Suprapubic skin (tissue), 4 donors: ENCODE measurements around the gene DGCR2. TPM values are rescaled to one million over a fixed set of nuclear protein-coding genes. Genes with fewer than 3 reads are reported as not detected.
A peak's percentile ranks its signal among the peaks of the same experiment; 100 is the strongest.

ENCODE experiments used
- DNase-seq, 2 donors: peaks; one replicate each; pipeline ENCODE4 v3.0.0-alpha.2; 2019; ENCODE audit warnings: low spot score in 2 of 2
- H3K27ac ChIP-seq: fragments of 200-600 bp; sonication (generic); one replicate; pipeline ENCODE4 v1.5.1; 2019
- H3K27me3 ChIP-seq: fragments of 200-600 bp; sonication (generic); one replicate; pipeline ENCODE4 v1.5.1; 2019
- H3K36me3 ChIP-seq: fragments of 200-600 bp; sonication (generic); one replicate; pipeline ENCODE4 v1.5.1; 2019
- H3K4me1 ChIP-seq: fragments of 200-600 bp; sonication (generic); one replicate; pipeline ENCODE4 v1.5.1; 2019
- H3K4me3 ChIP-seq: fragments of 200-600 bp; sonication (generic); one replicate; pipeline ENCODE4 v1.5.1; 2019; ENCODE audit warnings: mild to moderate bottlenecking
- H3K9me3 ChIP-seq: fragments of 200-600 bp; sonication (generic); one replicate; pipeline ENCODE4 v1.5.1; 2019
- EP300 ChIP-seq: sonication (generic); formaldehyde crosslinking; IDR thresholded peaks from one replicate; pipeline ENCODE4 v1.6.1; 2017; ENCODE audit warnings: antibody characterized with exemption
- POLR2A ChIP-seq, 2 donors: fragments of 450-650 bp; IDR thresholded peaks; one replicate each; pipeline ENCODE4 v1.6.1; 2017; ENCODE audit warnings: antibody characterized with exemption in 2 of 2, mild to moderate bottlenecking in 2 of 2, moderate library complexity in 2 of 2
- POLR2AphosphoS5 ChIP-seq, 3 donors: sonication (generic); formaldehyde crosslinking; IDR thresholded peaks; one replicate each; pipeline ENCODE4 v1.6.1; 2017; ENCODE audit warnings: antibody characterized with exemption in 3 of 3
- WGBS: methylation state at CpG from one replicate; pipeline ENCODE4 v1.1.5; 2018; 5-methylcytosine and 5-hydroxymethylcytosine counted together
- total RNA-seq, 4 donors: library from RNA; depleted of rRNA; stranded (reverse); fragments of >200 nt; gene quantifications; one replicate each; pipeline ENCODE4 v1.1.0, GENCODE V29; 2016
- TF ChIP-seq, protein P1 (sequence below), 2 donors: fragments of 200-600 bp in 1 of 2; fragments of 450-650 bp in 1 of 2; sonication (generic) in 1 of 2; IDR thresholded peaks; one replicate each; pipeline ENCODE4 v1.5.1; 2016 to 2019; ENCODE audit warnings: antibody characterized with exemption in 2 of 2, mild to moderate bottlenecking in 1 of 2, moderate library complexity in 1 of 2

The DGCR2 gene
- total RNA-seq, 4 donors from 2014 or later = 115 to 172 (median 130) TPM

DNA sequence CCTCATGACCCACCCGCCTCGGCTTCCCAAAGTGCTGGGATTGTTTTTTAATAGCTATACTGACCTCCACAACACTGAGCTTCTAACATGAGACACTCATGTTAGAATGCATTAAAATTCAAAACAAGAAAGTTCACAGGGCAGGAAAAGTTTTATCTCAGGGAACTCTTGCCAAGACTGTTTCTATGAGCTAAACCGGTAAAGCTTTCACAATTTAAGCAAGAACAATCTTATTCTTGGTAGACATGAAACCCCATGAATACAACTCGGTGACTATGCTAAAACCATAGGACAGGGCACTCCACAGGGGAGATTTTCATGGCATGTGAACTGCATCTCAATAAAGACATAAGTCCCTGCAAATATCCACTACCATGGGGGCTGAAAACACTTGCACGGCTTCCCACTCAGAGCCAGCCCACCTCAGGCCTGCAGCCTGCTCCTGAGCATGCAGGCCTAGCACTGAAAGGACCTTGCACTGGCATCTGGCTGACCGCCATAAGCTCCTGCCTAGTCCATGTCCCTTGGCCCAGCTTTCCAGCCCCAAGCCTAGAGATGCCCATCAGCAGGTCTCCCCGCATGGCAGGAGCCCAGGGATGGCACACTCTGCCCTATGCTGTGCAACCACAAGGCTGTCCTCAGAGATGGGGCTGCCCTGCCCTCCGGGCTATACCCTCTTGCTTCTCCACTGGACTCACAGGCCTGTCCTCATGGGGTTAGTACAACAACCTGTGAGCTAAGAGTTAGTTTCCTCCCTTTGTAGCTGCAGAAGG is 58.4 kb downstream of the DGCR2 start:
- WGBS = 88% methylated on average over 4 of the region's 8 CpGs
- H3K4me1 ChIP-seq = peaks cover 8% of the 10 kb centered on the region
- H3K9me3 ChIP-seq = no peaks in the 10 kb centered on the region
- TF ChIP-seq POLR2AphosphoS5 (IDR thresholded peaks at IDR 0.05) = no peak
- TF ChIP-seq, protein P1, sequence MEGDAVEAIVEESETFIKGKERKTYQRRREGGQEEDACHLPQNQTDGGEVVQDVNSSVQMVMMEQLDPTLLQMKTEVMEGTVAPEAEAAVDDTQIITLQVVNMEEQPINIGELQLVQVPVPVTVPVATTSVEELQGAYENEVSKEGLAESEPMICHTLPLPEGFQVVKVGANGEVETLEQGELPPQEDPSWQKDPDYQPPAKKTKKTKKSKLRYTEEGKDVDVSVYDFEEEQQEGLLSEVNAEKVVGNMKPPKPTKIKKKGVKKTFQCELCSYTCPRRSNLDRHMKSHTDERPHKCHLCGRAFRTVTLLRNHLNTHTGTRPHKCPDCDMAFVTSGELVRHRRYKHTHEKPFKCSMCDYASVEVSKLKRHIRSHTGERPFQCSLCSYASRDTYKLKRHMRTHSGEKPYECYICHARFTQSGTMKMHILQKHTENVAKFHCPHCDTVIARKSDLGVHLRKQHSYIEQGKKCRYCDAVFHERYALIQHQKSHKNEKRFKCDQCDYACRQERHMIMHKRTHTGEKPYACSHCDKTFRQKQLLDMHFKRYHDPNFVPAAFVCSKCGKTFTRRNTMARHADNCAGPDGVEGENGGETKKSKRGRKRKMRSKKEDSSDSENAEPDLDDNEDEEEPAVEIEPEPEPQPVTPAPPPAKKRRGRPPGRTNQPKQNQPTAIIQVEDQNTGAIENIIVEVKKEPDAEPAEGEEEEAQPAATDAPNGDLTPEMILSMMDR (IDR thresholded peaks at IDR 0.05) = no peak
- no peak for TF ChIP-seq POLR2A (IDR thresholded peaks at IDR 0.05)
- no peak for TF ChIP-seq EP300
- no peak overlapping the region for H3K4me3 ChIP-seq
- H3K36me3 ChIP-seq = peaks cover 97% of the 10 kb centered on the region
- H3K27me3 ChIP-seq = no peaks in the 10 kb centered on the region
- H3K27ac ChIP-seq = no peak overlapping the region
- DNase-seq = peak in 1 of 2 donors; percentile 40

- H3K27me3 ChIP-seq = no peaks in the 10 kb centered on the region
- no peaks in the 10 kb centered on the region for H3K9me3 ChIP-seq
- DNase-seq = peak in 1 of 2 donors; percentile 41
- H3K36me3 ChIP-seq = peaks cover 97% of the 10 kb centered on the region
- H3K4me3 ChIP-seq = no peak overlapping the region
- H3K4me1 ChIP-seq = peaks cover 8% of the 10 kb centered on the region
- H3K27ac ChIP-seq = no peak overlapping the region
- 86% methylated on average over 6 of the region's 8 CpGs for WGBS
- no peak for TF ChIP-seq EP300
- no peak for TF ChIP-seq POLR2A (IDR thresholded peaks at IDR 0.05)
- no peak for TF ChIP-seq POLR2AphosphoS5 (IDR thresholded peaks at IDR 0.05)
- TF ChIP-seq, protein P1 (IDR thresholded peaks at IDR 0.05) = no peak
Observed at GRCh38 chr22:19062943-19063308, 59.3 kb downstream of the DGCR2 start.

- 63% methylated on average over 11 of the region's 12 CpGs for WGBS
- H3K27ac ChIP-seq = no peak overlapping the region
- H3K4me1 ChIP-seq = peaks cover 8% of the 10 kb centered on the region
- DNase-seq = peak in 1 of 2 donors; percentile 60
- peaks cover 97% of the 10 kb centered on the region for H3K36me3 ChIP-seq
- no peak for TF ChIP-seq EP300
- TF ChIP-seq POLR2AphosphoS5 (IDR thresholded peaks at IDR 0.05) = no peak
- TF ChIP-seq POLR2A (IDR thresholded peaks at IDR 0.05) = no peak
- TF ChIP-seq, protein P1 (IDR thresholded peaks at IDR 0.05) = no peak
- no peaks in the 10 kb centered on the region for H3K27me3 ChIP-seq
- H3K9me3 ChIP-seq = no peaks in the 10 kb centered on the region
- no peak overlapping the region for H3K4me3 ChIP-seq
Observed at GRCh38 chr22:19062139-19062942, 59.9 kb downstream of the DGCR2 start.

DNA sequence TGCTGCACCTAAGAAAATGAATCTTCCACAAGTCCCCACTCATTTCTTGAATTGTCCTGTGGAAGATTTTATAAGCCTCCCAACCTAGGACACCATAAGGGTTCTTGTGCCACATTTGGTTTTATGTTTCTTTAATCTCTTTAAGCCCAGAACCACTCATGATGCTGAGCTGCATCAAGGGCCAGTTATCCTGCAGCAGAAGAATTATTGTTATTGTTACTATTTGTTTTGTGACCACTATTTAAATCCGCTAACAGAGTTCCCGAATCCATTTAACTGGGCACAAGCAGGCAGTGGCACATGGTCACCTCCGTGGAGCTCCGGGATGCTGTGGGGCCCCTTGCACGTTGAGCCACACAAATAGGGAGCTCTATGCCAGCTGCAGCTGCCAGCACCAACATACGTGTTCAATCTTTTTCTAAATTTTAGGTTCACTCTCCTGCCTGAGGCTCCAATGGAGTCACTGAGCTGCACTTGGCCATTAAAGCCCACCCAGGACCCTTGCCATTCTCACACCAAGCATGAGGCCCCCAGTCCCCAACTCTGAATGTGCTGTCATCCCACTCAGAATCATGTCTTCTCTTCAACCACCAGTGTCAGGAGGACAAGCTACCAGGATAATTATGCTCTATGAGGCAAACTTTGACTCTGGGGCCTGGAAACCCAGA is 60.6 kb downstream of the DGCR2 start:
- no peaks in the 10 kb centered on the region for H3K27me3 ChIP-seq
- peaks cover 2% of the 10 kb centered on the region for H3K4me1 ChIP-seq
- DNase-seq = peak in 1 of 2 donors; percentile 48
- 82% methylated on average over 6 of the region's 6 CpGs for WGBS
- TF ChIP-seq, protein P1 (IDR thresholded peaks at IDR 0.05) = no peak
- no peak for TF ChIP-seq POLR2AphosphoS5 (IDR thresholded peaks at IDR 0.05)
- TF ChIP-seq EP300 = no peak
- TF ChIP-seq POLR2A (IDR thresholded peaks at IDR 0.05) = no peak
- no peak overlapping the region for H3K4me3 ChIP-seq
- H3K27ac ChIP-seq = no peak overlapping the region
- H3K36me3 ChIP-seq = peaks cover 97% of the 10 kb centered on the region
- H3K9me3 ChIP-seq = no peaks in the 10 kb centered on the region
